ENCODE measurements around the gene S100A6.

The S100A6 gene

GRCh38 chr1:153503766-153504165, 32.0 kb downstream of the S100A6 start:
- no peak for DNase-seq (ENCODE audit: low spot score)

GRCh38 chr1:153498746-153499145, 37.0 kb downstream of the S100A6 start:
- no peak for DNase-seq (ENCODE audit: low spot score)

GRCh38 chr1:153495536-153495935, 40.3 kb downstream of the S100A6 start:
- no peak for DNase-seq (ENCODE audit: low spot score)

GRCh38 chr1:153494976-153495535, 40.7 kb downstream of the S100A6 start:
- DNase-seq (ENCODE audit: low spot score): peak; percentile 56

GRCh38 chr1:153493343-153493960, 42.3 kb downstream of the S100A6 start:
- no peak for DNase-seq (ENCODE audit: low spot score)

GRCh38 chr1:153490272-153491051, 45.3 kb downstream of the S100A6 start:
- DNase-seq (ENCODE audit: low spot score): peak; percentile 80

GRCh38 chr1:153488731-153489130, 47.1 kb downstream of the S100A6 start:
- DNase-seq (ENCODE audit: low spot score): no peak

- DNase-seq (ENCODE audit: low spot score): no peak
These were observed 48.1 kb downstream of the S100A6 start for GRCh38 chr1:153487707-153488106.

- no peak for DNase-seq (ENCODE audit: low spot score)
These were observed 49.9 kb downstream of the S100A6 start for GRCh38 chr1:153485863-153486262.

Measured in COLO829 (cell line).